NT2/D1 (cell line): Measurements from ENCODE around the gene BDKRB1.

ENCODE experiments used
- DNase-seq: peaks from one replicate; pipeline ENCODE4 v3.0.0-alpha.2; 2011; ENCODE audit warnings: low read depth, low spot score
- H3K27me3 ChIP-seq: 2 replicates; pipeline ENCODE4 v1.6.0; 2011; ENCODE audit warnings: mild to moderate bottlenecking; ENCODE audit not compliant: insufficient read length, insufficient read depth
- H3K36me3 ChIP-seq: 2 replicates; pipeline ENCODE4 v1.6.1; 2011; ENCODE audit warnings: mild to moderate bottlenecking, low read length, mixed read lengths; ENCODE audit not compliant: insufficient read depth, insufficient read length
- H3K4me1 ChIP-seq: 2 replicates; pipeline ENCODE4 v1.5.1; 2011; ENCODE audit not compliant: insufficient read depth, insufficient read length
- H3K4me3 ChIP-seq: 2 replicates; pipeline ENCODE4 v1.5.1; 2011; ENCODE audit warnings: low read depth; ENCODE audit not compliant: insufficient read length
- H3K9ac ChIP-seq: 2 replicates; pipeline ENCODE4 v1.6.0; 2011; ENCODE audit warnings: low read depth; ENCODE audit not compliant: insufficient read length
- H3K9me3 ChIP-seq: 2 replicates; pipeline ENCODE4 v1.5.1; 2011; ENCODE audit warnings: mild to moderate bottlenecking, low read length; ENCODE audit not compliant: insufficient read depth
- SUZ12 ChIP-seq: IDR thresholded peaks from 2 replicates; pipeline ENCODE4 v1.6.1; 2011; ENCODE audit not compliant: insufficient read length, insufficient read depth; ENCODE audit errors: extremely low read depth
- YY1 ChIP-seq: IDR thresholded peaks from 2 replicates; pipeline ENCODE4 v1.6.1; 2011; ENCODE audit not compliant: insufficient read length, insufficient read depth
- ZNF274 ChIP-seq: IDR thresholded peaks from 2 replicates; pipeline ENCODE4 v1.6.1; 2011; ENCODE audit warnings: mild to moderate bottlenecking, low read depth, low read length

Gene BDKRB1

DNA sequence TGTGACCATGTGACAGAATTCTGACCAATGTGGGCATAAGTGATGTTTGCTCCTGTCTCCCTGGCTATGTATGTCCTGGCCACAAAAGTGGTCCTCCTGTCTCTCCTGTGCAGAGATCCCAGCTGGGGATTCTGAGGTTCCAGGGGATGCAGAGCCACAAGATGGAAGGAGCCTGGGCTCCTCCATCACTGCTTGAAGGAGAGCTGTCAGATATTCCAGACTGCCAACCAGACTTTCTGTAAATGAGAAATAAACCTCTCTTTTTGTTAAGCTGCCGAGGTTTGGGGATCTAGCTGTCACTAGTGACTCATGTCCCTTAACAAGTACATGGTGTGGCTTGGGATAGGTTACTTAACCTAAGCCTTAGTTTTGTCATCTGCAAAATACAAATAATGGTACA, 21.9 kb downstream of the BDKRB1 start:
- Histone ChIP-seq H3K36me3 (peaks cover under 1% of the 10 kb centered on the region), H3K9ac (no peak overlapping the region), H3K9me3 (peaks cover 16% of the 10 kb centered on the region), H3K4me1 (no peaks in the 10 kb centered on the region), H3K27me3 (no peaks in the 10 kb centered on the region), H3K4me3 (no peak overlapping the region)
- DNase-seq: no peak
- no peak for TF ChIP-seq SUZ12
- TF ChIP-seq YY1: no peak
- TF ChIP-seq ZNF274: no peak

DNA sequence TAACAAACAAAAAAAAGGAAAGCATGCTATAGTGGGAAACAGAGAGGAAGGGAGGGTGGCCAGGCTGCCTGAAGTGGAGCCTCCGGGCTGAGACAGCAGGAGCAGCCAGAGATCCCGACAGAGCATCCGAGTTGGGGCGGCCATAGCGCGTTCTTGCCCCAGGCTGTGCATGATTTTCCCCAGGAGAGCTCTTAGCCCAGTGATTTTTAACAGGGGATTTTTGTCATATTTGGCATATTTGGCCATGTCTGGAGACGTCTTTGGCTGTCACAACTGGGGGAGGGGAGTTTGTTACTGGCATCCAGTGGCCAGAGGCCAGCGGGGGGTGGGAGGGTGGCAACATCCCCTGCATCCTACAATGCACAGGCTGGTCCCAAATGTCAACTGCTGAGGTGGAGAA, 23.6 kb downstream of the BDKRB1 start:
- H3K36me3 ChIP-seq: peaks cover 5% of the 10 kb centered on the region
- H3K4me3 ChIP-seq: no peak overlapping the region
- no peak for DNase-seq
- no peaks in the 10 kb centered on the region for H3K4me1 ChIP-seq
- TF ChIP-seq YY1 (no peak), SUZ12 (no peak), ZNF274 (no peak)
- H3K9ac ChIP-seq: no peak overlapping the region
- H3K9me3 ChIP-seq: peaks cover 13% of the 10 kb centered on the region; the same call in 1 of the 2 replicates
- H3K27me3 ChIP-seq: no peaks in the 10 kb centered on the region

DNA sequence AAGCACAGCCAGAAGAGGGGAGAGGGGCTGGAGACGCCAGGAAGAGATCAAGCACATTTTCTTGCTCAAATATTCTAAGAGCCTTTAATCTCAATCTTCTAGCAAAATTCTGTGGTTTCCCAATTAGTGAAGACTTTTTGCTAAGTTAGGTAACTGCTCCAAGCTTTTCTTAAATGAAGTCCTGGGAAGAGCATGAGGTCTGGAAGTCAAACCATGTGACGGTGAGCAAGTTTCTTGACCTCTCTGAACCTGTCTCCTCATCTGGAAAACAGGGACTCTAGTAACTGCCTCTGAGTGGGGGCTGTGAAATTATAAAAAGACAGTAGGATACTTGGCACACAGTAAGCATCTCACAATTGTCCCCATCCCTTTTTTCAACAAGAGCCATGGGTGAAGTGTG, 24.1 kb downstream of the BDKRB1 start:
- no peaks in the 10 kb centered on the region for H3K4me1 ChIP-seq
- H3K27me3 ChIP-seq: no peaks in the 10 kb centered on the region
- TF ChIP-seq YY1 (no peak), ZNF274 (no peak), SUZ12 (no peak)
- peaks cover 13% of the 10 kb centered on the region; the same call in 1 of the 2 replicates for H3K9me3 ChIP-seq
- no peak overlapping the region for H3K9ac ChIP-seq
- no peak overlapping the region for H3K4me3 ChIP-seq
- no peak for DNase-seq
- H3K36me3 ChIP-seq: peaks cover 5% of the 10 kb centered on the region

DNA sequence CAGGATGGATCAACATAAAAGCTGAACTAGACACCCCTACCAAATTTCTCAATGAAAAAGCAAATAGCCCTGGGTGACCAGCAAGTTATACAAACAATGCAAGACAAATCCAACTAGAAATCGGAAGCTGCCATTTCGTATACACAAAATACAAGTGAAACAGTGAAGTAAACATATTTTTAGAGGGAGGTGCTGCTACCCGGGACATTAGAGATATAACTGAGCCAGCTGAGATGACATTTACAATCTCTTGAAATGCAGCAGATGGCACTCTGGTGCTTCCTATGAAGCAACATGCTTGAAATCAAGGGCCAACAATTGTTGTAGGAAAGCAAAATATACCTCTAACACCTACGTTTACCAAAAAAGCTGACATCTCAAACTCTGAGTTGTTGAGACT, 25.5 kb downstream of the BDKRB1 start:
- Histone ChIP-seq H3K27me3 (no peaks in the 10 kb centered on the region), H3K4me1 (no peaks in the 10 kb centered on the region), H3K36me3 (peaks cover 8% of the 10 kb centered on the region), H3K9me3 (peaks cover 13% of the 10 kb centered on the region; the same call in 1 of the 2 replicates), H3K9ac (no peak overlapping the region), H3K4me3 (no peak overlapping the region)
- no peak for TF ChIP-seq YY1
- no peak for TF ChIP-seq SUZ12
- no peak for TF ChIP-seq ZNF274
- no peak for DNase-seq

DNA sequence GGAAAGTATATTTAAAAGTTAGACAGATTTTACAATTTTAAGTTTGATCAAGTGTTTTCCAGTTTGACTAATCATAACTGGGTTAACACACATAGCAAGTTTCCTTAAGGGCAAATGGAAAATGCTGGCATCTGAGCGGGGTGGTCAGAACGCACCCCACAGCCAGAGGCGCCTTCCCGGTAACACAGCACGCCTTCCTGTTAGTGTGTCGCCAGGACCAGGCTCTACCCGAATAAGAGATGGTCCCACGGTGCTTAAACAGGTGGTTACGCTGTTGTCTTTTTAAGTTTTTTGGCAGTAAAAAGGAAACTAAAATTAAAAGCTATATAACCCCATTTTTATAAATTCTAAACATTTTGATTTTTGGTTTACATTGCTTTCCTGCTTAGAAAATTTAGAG, 28.0 kb downstream of the BDKRB1 start:
- Histone ChIP-seq H3K9ac (no peak overlapping the region), H3K4me3 (no peak overlapping the region), H3K9me3 (no peaks in the 10 kb centered on the region), H3K36me3 (peaks cover 11% of the 10 kb centered on the region), H3K27me3 (no peaks in the 10 kb centered on the region), H3K4me1 (no peaks in the 10 kb centered on the region)
- TF ChIP-seq SUZ12 (no peak), YY1 (no peak), ZNF274 (no peak)
- no peak for DNase-seq

DNA sequence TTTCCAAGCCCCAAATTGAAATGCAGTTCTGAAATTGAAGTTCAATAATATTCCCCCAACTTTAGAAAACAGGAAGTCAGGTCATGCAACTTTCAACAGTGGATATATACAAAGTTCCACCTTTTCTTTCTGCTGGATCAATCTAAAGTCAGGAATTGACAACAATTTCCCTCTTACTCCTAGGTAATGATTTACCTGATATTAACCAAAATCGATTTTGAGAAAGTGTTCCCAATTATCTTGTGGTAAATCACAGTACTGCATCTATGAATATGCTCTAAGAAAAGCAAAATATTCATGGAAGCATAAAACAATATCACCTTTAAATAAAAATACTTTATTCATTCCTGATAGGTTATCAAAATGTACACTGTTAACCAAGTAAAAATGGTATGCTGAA, 28.4 kb downstream of the BDKRB1 start:
- TF ChIP-seq YY1 (no peak), ZNF274 (no peak), SUZ12 (no peak)
- Histone ChIP-seq H3K9ac (no peak overlapping the region), H3K36me3 (peaks cover 15% of the 10 kb centered on the region), H3K27me3 (no peaks in the 10 kb centered on the region), H3K9me3 (no peaks in the 10 kb centered on the region), H3K4me3 (no peak overlapping the region), H3K4me1 (no peaks in the 10 kb centered on the region)
- no peak for DNase-seq

DNA sequence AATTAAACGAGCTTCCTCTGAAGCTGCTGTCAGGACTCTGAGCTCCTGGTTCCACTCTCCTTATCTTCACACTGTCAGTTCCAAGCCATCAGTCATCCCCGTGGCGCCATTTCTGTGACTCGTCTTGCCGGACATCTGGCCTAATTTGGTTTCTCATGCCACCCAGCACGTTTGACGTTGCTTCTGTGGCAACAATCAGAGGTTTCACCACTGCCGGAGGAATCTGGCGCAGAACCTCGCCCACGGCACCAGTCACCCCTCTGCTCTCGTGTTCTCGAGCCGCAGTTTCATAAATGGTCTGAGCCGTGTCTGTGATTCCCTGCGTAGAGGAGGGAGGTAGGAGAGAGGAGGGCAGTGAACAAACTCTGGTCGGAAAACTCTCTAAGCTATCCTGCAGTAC, 29.7 kb downstream of the BDKRB1 start:
- DNase-seq: no peak
- Histone ChIP-seq H3K4me1 (no peaks in the 10 kb centered on the region), H3K9ac (no peak overlapping the region), H3K27me3 (no peaks in the 10 kb centered on the region), H3K36me3 (peaks cover 27% of the 10 kb centered on the region), H3K9me3 (no peaks in the 10 kb centered on the region), H3K4me3 (no peak overlapping the region)
- TF ChIP-seq YY1 (no peak), ZNF274 (no peak), SUZ12 (no peak)

DNA sequence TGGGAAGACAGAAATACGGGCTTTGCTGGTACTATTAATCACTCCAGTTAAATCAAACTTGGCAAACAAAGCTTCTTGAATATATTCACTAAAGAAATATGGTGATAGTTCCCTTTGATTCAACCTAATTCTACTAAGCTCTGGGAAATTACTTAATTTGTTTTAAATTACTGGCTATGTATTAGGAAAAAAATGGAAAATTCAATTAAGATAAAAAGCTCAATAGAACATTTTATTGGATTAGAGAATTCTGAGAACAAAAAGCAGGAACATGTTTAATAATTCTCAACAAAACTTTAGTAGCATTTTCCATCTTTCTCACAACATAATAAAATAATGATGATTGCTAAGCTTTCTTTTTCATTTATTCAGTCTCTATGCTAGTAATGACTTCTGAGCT, 30.2 kb downstream of the BDKRB1 start:
- no peak overlapping the region for H3K4me3 ChIP-seq

More for the DNA sequence above, 30.2 kb downstream of the BDKRB1 start:
- Histone ChIP-seq H3K9me3 (no peaks in the 10 kb centered on the region), H3K27me3 (no peaks in the 10 kb centered on the region), H3K9ac (no peak overlapping the region), H3K36me3 (peaks cover 29% of the 10 kb centered on the region), H3K4me1 (no peaks in the 10 kb centered on the region)
- no peak for DNase-seq
- TF ChIP-seq SUZ12 (no peak), ZNF274 (no peak), YY1 (no peak)
